ENCODE data around the gene WNT6.

Gene WNT6

DNA sequence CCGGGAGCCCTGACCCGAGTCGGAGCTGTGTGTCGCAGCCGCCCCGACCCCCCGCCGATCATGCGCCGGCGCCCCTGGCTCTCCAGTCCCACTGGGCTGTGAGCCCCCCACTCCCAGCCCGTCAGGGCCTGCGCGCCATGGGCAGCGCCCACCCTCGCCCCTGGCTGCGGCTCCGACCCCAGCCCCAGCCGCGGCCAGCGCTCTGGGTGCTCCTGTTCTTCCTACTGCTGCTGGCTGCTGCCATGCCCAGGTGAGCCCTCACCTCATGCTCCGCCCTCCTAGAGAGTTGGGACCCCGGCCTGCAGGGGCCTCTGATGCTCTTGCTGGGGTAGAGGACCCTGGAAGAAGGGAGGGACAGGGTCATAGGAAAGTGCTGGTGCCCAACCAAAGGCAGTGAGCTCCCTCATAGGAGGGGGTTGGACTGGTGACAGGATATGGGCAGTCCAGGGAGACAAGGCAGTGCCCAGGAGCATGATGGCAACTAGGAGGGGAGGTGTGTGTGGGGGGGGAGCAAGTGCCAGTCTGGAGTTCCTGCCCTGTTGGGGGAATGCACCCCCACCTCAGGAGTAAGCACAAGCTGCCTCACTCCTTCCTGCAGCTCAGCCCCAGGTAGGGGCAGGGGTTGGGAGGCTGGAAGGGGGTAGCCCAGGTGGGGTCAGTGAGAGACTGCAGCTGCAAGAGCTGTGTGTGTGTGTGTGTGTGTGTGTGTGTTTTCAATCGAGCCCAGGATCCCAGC lies 21.4 kb downstream of the WNT6 start:
- no peak overlapping the region for H3K27ac ChIP-seq (ENCODE audit: low read depth, low read length)
- no peaks in the 10 kb centered on the region for H3K36me3 ChIP-seq (ENCODE audit: control insufficient read depth in 5 of 5, insufficient read depth in 5 of 5, low read length in 5 of 5)
- H3K4me1 ChIP-seq (ENCODE audit: control insufficient read depth in 5 of 5, insufficient read depth in 5 of 5, low read length in 5 of 5), result peaks cover 0 to 25% (median 19%) of the 10 kb centered on the region in 5 donors
- no peak overlapping the region for H3K9ac ChIP-seq (ENCODE audit: low read length in 5 of 5)
- peaks cover 29 to 87% (median 70%) of the 10 kb centered on the region in 5 donors for H3K27me3 ChIP-seq (ENCODE audit: control insufficient read depth in 5 of 5, insufficient read depth in 4 of 5, low read length in 5 of 5)
- H3K4me3 ChIP-seq (ENCODE audit: low read depth in 1 of 5, low read length in 5 of 5), result no peak overlapping the region
- H3K9me3 ChIP-seq (ENCODE audit: control insufficient read depth in 5 of 5, low read length in 5 of 5), result no peaks in the 10 kb centered on the region

DNA sequence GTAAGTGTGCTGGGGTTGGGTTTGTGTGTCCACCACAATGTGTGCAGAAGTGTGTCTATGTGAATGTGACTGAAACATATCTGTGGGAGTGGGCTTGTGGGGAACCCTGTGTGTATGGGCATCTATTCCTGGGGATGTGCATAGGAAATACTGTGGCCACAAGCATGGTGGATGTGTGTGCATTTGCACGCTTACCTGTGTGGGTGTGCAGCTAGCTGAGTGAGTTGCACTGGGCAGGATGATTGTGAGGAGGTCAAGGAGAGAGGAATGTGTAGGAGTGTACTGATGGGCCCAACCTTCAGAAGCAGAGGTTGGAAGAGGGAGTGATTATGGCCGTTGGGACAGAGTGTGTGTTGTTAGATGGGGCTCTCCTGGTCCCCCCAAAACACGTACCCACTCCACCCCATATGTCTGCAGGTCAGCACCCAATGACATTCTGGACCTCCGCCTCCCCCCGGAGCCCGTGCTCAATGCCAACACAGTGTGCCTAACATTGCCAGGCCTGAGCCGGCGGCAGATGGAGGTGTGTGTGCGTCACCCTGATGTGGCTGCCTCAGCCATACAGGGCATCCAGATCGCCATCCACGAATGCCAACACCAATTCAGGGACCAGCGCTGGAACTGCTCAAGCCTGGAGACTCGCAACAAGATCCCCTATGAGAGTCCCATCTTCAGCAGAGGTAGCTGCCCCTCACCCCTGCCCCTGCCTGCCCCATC lies 22.3 kb downstream of the WNT6 start:
- Histone ChIP-seq H3K36me3 (ENCODE audit: control insufficient read depth in 5 of 5, insufficient read depth in 5 of 5, low read length in 5 of 5) (no peaks in the 10 kb centered on the region), H3K4me3 (ENCODE audit: low read depth in 1 of 5, low read length in 5 of 5) (no peak overlapping the region), H3K9ac (ENCODE audit: low read length in 5 of 5) (no peak overlapping the region), H3K4me1 (ENCODE audit: control insufficient read depth in 5 of 5, insufficient read depth in 5 of 5, low read length in 5 of 5) (peaks cover 0 to 25% (median 19%) of the 10 kb centered on the region in 5 donors), H3K27ac (ENCODE audit: low read depth, low read length) (no peak overlapping the region), H3K27me3 (ENCODE audit: control insufficient read depth in 5 of 5, insufficient read depth in 4 of 5, low read length in 5 of 5) (peaks cover 29 to 80% (median 63%) of the 10 kb centered on the region in 5 donors), H3K9me3 (ENCODE audit: control insufficient read depth in 5 of 5, low read length in 5 of 5) (no peaks in the 10 kb centered on the region)

DNA sequence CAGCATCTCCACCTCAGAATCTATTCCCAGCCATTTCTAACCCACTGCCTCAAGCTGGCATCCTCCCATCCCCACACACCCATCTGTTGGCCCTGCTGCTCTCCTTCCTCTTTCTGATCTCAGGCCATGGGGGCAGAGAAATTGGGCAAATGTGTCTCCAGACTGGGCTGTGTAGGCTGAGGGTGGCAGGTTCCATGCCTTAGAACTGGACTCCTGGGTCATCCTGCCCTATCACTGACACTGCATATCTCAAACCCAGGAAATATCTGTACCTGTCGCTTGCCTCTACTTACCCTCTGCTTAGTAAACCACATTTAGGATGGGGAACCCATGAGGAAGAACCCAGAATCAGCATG lies 22.8 kb downstream of the WNT6 start:
- Histone ChIP-seq H3K9ac (ENCODE audit: low read length in 5 of 5) (no peak overlapping the region), H3K27me3 (ENCODE audit: control insufficient read depth in 5 of 5, insufficient read depth in 4 of 5, low read length in 5 of 5) (peaks cover 24 to 75% (median 57%) of the 10 kb centered on the region in 5 donors), H3K4me3 (ENCODE audit: low read depth in 1 of 5, low read length in 5 of 5) (no peak overlapping the region), H3K9me3 (ENCODE audit: control insufficient read depth in 5 of 5, low read length in 5 of 5) (no peaks in the 10 kb centered on the region), H3K27ac (ENCODE audit: low read depth, low read length) (no peak overlapping the region), H3K36me3 (ENCODE audit: control insufficient read depth in 5 of 5, insufficient read depth in 5 of 5, low read length in 5 of 5) (no peaks in the 10 kb centered on the region), H3K4me1 (ENCODE audit: control insufficient read depth in 5 of 5, insufficient read depth in 5 of 5, low read length in 5 of 5) (peaks cover 0 to 25% (median 19%) of the 10 kb centered on the region in 5 donors)

DNA sequence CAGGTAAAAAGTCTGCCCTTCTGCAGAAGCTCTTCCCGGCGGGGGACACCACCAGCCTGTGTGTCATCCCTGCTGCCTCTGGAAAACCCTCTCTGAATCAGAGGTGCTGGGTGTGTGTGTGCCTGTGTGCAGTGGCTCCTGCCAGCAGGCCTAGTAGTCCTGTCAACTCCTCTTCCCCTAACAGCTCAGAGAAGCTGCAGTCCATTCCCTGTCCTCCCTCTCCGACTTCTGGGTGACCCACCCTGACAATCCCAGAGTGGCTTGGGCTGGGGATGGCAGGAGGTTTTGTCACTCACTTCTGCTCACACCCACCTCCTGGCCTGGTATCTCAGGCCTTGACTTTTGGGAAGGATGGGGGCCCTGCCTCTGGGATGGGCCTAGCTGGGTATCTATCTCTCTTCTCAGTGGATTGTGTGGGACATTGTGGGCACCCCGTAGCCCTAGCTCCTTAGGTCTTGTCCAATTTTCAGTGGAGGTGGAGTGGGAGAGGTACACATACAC lies 23.3 kb downstream of the WNT6 start:
- H3K4me1 ChIP-seq (ENCODE audit: control insufficient read depth in 5 of 5, insufficient read depth in 5 of 5, low read length in 5 of 5), result peaks cover 0 to 25% (median 19%) of the 10 kb centered on the region in 5 donors
- no peaks in the 10 kb centered on the region for H3K9me3 ChIP-seq (ENCODE audit: control insufficient read depth in 5 of 5, low read length in 5 of 5)
- no peaks in the 10 kb centered on the region for H3K36me3 ChIP-seq (ENCODE audit: control insufficient read depth in 5 of 5, insufficient read depth in 5 of 5, low read length in 5 of 5)
- no peak overlapping the region for H3K4me3 ChIP-seq (ENCODE audit: low read depth in 1 of 5, low read length in 5 of 5)
- peaks cover 20 to 70% (median 53%) of the 10 kb centered on the region in 5 donors for H3K27me3 ChIP-seq (ENCODE audit: control insufficient read depth in 5 of 5, insufficient read depth in 4 of 5, low read length in 5 of 5)
- H3K9ac ChIP-seq (ENCODE audit: low read length in 5 of 5), result peak overlapping the region in 1 of 5 donors; percentile 11
- H3K27ac ChIP-seq (ENCODE audit: low read depth, low read length), result no peak overlapping the region

DNA sequence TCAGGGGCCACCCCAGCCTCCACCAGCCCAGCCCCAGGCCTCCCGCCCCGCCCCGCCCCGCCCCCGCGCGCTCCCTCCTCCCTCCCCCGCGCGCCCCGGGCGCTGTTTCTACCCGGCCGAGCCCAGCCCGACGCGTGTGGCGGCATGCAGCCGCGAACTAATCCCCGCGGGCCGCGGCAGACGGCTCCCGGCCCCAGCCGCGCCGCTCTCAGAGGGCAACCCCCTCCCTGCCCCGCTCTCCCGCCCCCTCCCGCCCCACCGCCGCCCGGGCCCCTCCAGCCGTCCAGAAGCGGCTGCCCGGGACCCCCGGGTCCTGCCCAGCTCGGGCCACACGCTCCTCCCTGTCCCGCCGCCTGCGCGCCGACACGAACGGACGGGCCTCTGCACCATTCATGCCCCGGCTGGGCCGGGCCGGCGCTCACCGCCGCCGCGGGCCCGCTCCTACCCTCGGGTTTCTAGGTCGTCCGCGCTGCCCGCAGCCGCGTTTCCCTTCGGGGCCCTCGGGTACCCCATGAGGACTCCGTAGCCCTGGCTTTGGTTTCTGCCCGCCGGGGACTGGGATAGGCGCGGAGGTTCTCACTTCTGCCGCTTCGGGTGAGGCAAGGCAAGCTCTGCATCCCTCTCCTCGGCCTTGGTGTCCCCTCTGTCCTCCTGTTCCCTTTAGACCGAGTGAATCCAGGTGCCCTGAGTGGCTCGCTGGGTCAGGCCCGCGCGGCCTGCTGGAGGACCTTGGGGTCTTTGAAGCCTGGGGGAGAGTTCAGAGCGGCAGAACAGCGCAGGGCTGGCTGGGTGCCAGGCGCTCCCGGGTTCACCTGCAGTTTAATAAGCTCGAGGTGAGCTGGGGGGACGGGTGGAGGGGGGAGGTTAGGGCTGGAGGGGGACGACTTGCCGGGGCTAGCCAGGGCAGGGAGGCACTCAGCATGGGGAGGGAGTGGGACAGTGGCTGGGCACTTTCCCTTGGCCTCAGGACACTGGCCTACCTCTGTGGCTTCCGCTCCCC lies 24.2 kb downstream of the WNT6 start:
- no peaks in the 10 kb centered on the region for H3K36me3 ChIP-seq (ENCODE audit: control insufficient read depth in 5 of 5, insufficient read depth in 5 of 5, low read length in 5 of 5)
- H3K4me3 ChIP-seq (ENCODE audit: low read depth in 1 of 5, low read length in 5 of 5), result peak overlapping the region in 2 of 5 donors; percentile 39 to 59
- H3K27ac ChIP-seq (ENCODE audit: low read depth, low read length), result no peak overlapping the region
- no peaks in the 10 kb centered on the region for H3K9me3 ChIP-seq (ENCODE audit: control insufficient read depth in 5 of 5, low read length in 5 of 5)
- H3K4me1 ChIP-seq (ENCODE audit: control insufficient read depth in 5 of 5, insufficient read depth in 5 of 5, low read length in 5 of 5), result peaks cover 0 to 25% (median 19%) of the 10 kb centered on the region in 5 donors
- peaks cover 20 to 62% (median 44%) of the 10 kb centered on the region in 5 donors for H3K27me3 ChIP-seq (ENCODE audit: control insufficient read depth in 5 of 5, insufficient read depth in 4 of 5, low read length in 5 of 5)
- peak overlapping the region in 1 of 5 donors; percentile 14 for H3K9ac ChIP-seq (ENCODE audit: low read length in 5 of 5)

DNA sequence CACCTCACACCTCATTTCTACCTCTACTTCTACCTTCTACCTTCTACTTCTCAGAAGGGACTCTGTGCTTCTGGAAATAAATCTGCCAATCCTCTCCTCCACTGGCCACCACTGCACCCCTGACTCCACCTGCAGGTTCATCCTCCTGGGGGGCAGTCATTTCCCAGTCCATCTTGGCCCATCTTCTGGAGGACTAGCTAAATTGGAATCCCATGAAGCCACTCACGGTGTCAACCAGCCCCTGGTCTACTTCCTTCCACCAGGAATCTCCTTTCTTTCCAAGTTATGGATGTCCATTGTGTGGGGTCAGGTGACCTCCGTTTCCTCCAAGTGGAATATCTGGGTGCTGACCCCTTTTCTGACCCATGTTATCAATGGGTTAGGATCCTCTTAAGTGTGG lies 24.9 kb downstream of the WNT6 start:
- Histone ChIP-seq H3K27ac (ENCODE audit: low read depth, low read length) (no peak overlapping the region), H3K36me3 (ENCODE audit: control insufficient read depth in 5 of 5, insufficient read depth in 5 of 5, low read length in 5 of 5) (no peaks in the 10 kb centered on the region), H3K27me3 (ENCODE audit: control insufficient read depth in 5 of 5, insufficient read depth in 4 of 5, low read length in 5 of 5) (peaks cover 14 to 55% (median 39%) of the 10 kb centered on the region in 5 donors)

DNA sequence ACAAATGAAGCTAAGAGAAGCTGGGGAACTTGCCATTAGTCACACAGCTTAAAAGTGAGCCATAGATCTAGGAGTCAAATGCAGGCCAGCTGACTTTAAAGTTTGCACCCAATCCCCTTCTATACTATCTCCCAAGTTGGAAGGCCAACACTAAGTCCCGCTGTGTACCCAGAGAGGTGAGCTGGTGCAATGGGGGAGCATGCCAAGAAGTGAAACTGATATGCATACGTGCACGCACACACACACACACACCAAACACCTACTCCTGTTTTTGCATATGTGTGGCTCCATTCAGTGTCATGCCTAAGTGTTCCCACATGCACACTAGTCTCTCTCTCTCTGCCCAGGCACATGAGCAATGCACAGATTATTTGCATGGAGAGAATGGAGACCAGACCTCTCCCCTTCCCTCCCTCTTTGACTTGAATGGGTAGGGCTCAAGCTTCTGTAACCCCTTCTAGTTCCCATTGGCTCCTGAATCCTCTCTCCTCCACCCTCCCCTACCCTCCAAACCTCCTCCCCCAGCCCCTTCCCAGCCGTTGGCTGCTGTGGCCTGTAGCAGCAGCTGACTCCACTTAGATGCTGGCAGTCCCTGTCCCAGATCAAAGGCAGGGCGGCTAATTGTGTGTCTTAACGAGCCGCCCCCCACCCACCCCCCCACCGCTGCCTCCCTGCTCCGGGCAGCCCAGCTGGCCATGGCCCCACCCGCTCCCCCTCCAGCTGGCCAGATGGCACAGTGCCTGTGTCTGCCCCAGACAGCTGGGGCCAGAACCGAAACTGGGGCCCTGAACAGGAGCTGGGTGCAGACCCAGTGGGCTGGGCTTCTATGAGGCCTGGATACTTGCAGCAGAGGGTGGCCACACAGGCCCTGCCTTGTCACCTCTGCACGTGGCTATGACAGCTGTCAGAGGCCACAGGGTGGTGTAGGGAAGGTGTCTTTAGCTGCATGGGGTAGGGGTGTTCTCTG lies 26.7 kb downstream of the WNT6 start:
- H3K4me3 ChIP-seq (ENCODE audit: low read depth in 1 of 5, low read length in 5 of 5), result no peak overlapping the region
- H3K9me3 ChIP-seq (ENCODE audit: control insufficient read depth in 5 of 5, low read length in 5 of 5), result no peaks in the 10 kb centered on the region
- H3K9ac ChIP-seq (ENCODE audit: low read length in 5 of 5), result no peak overlapping the region
- peaks cover under 1 to 40% (median 25%) of the 10 kb centered on the region in 5 donors for H3K27me3 ChIP-seq (ENCODE audit: control insufficient read depth in 5 of 5, insufficient read depth in 4 of 5, low read length in 5 of 5)
- no peaks in the 10 kb centered on the region for H3K36me3 ChIP-seq (ENCODE audit: control insufficient read depth in 5 of 5, insufficient read depth in 5 of 5, low read length in 5 of 5)
- H3K4me1 ChIP-seq (ENCODE audit: control insufficient read depth in 5 of 5, insufficient read depth in 5 of 5, low read length in 5 of 5), result peaks cover 0 to 9% (median 8%) of the 10 kb centered on the region in 5 donors
- no peak overlapping the region for H3K27ac ChIP-seq (ENCODE audit: low read depth, low read length)

More for the DNA sequence above, 24.9 kb downstream of the WNT6 start:
- Histone ChIP-seq H3K9me3 (ENCODE audit: control insufficient read depth in 5 of 5, low read length in 5 of 5) (no peaks in the 10 kb centered on the region), H3K9ac (ENCODE audit: low read length in 5 of 5) (no peak overlapping the region), H3K4me3 (ENCODE audit: low read depth in 1 of 5, low read length in 5 of 5) (no peak overlapping the region), H3K4me1 (ENCODE audit: control insufficient read depth in 5 of 5, insufficient read depth in 5 of 5, low read length in 5 of 5) (peaks cover 0 to 23% (median 19%) of the 10 kb centered on the region in 5 donors)

DNA sequence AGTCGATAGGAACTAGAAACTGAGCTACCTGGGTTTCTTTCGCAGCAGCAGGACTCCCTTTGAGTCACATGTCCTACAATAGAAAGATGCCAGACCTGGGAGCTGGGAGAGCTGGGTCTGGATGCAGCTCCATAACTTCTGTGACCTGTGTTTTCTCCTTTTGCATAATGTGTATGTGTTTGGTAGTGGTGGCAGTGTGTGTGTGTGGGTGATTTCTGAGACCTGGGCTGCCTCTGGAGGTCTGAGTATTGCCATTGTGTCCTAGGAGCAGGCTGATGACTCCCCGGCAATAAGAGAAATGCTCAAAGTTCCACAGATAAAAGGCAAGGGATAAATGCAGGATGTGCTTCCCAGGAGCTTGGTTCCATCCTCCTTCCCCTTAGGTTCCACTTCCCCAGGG lies 27.5 kb downstream of the WNT6 start:
- no peaks in the 10 kb centered on the region for H3K9me3 ChIP-seq (ENCODE audit: control insufficient read depth in 5 of 5, low read length in 5 of 5)
- H3K4me1 ChIP-seq (ENCODE audit: control insufficient read depth in 5 of 5, insufficient read depth in 5 of 5, low read length in 5 of 5), result peaks cover 0 to 9% (median 8%) of the 10 kb centered on the region in 5 donors
- no peak overlapping the region for H3K9ac ChIP-seq (ENCODE audit: low read length in 5 of 5)
- no peak overlapping the region for H3K4me3 ChIP-seq (ENCODE audit: low read depth in 1 of 5, low read length in 5 of 5)
- no peak overlapping the region for H3K27ac ChIP-seq (ENCODE audit: low read depth, low read length)
- no peaks in the 10 kb centered on the region for H3K36me3 ChIP-seq (ENCODE audit: control insufficient read depth in 5 of 5, insufficient read depth in 5 of 5, low read length in 5 of 5)
- H3K27me3 ChIP-seq (ENCODE audit: control insufficient read depth in 5 of 5, insufficient read depth in 4 of 5, low read length in 5 of 5), result peaks cover 6 to 36% (median 21%) of the 10 kb centered on the region in 5 donors

DNA sequence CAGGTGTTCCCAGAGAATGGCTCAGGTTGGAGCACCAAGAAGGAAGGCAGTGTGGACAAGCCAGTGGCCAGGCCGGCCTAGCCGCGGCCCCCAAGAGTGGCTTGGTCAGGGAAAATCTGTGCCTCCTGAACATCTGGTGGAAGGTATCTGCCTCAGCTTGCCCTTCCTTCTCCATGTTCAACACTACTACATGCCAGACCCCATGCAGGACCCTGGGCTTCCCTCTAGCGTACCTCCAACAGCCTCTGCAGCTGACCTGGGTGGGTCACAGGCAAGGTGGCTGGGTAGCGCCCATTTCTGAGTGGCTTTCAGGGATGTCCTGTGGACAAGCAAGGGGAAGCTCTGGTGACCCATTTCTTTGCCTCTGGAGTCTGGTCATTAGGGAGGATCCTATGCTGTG lies 28.7 kb downstream of the WNT6 start:
- peaks cover 7 to 35% (median 17%) of the 10 kb centered on the region in 5 donors for H3K27me3 ChIP-seq (ENCODE audit: control insufficient read depth in 5 of 5, insufficient read depth in 4 of 5, low read length in 5 of 5)
- H3K36me3 ChIP-seq (ENCODE audit: control insufficient read depth in 5 of 5, insufficient read depth in 5 of 5, low read length in 5 of 5), result no peaks in the 10 kb centered on the region
- H3K4me1 ChIP-seq (ENCODE audit: control insufficient read depth in 5 of 5, insufficient read depth in 5 of 5, low read length in 5 of 5), result peaks cover 1 to 15% (median 12%) of the 10 kb centered on the region in 5 donors
- no peak overlapping the region for H3K27ac ChIP-seq (ENCODE audit: low read depth, low read length)
- H3K9ac ChIP-seq (ENCODE audit: low read length in 5 of 5), result no peak overlapping the region
- H3K4me3 ChIP-seq (ENCODE audit: low read depth in 1 of 5, low read length in 5 of 5), result no peak overlapping the region
- H3K9me3 ChIP-seq (ENCODE audit: control insufficient read depth in 5 of 5, low read length in 5 of 5), result no peaks in the 10 kb centered on the region

Measured in subcutaneous abdominal adipose tissue (tissue), 5 donors.